ENCODE results near the gene HPN.

DNA sequence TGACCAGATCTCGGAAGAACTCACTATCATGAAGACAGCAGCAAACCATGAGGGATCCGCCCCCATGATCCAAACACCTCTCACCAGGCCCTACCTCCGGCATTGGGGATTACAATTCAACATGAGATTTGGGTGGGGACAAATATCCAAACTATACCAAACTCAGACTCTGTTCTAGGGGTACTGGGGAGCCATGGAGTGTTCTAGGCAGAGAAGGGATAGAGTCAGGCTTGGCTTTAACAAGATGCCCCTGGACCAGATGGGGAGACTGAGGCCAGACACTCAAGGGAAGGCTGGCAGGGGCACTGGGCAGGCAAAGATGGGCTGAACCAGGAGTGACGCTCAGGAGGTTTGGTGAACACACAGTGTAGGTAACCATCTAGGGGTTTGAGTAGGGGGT, 23.1 kb upstream of the HPN start:
- no peak for TF ChIP-seq ZFX (IDR thresholded peaks at IDR 0.05)
- no peak for TF ChIP-seq CTCF (conservative IDR thresholded peaks at IDR 0.05)

All from C4-2B (cell line).